Activated naive CD4-positive, alpha-beta T cell (primary cell): ENCODE data around the gene HSD17B1.
"Not testable (repeated sequence)": the region's sequence is repeated elsewhere in the genome, so short reads cannot be mapped to it uniquely, and the experiment has no call there.

Experiments
- DNase-seq, 4 experiments: peaks; one replicate each; lab custom pipeline; 2025; lab: John Stamatoyannopoulos, UW

Gene HSD17B1

DNA sequence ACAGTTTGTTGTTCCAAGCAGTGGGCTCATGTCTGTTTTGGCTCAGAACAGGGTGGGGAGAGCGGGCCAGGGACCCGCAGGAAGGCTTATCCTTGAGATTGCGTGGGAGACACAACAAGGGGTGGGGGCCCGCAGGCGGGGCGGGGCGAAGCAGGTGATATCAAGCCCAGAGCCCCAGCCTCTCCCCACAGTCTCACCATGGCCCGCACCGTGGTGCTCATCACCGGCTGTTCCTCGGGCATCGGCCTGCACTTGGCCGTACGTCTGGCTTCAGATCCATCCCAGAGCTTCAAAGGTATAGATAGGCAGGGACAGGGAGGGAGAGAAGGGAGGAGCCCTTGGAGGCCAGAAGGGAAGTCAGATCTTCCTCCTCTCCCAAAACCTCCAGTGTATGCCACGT is at the start of gene HSD17B1:
HSD17B1 (plus strand) TSS at position 188 of the 400 bp plus-strand sequence; CDS start at position 199, 11 bp downstream.
- not testable (repeated sequence) for DNase-seq

GRCh38 chr17:42502926-42503325 is 49.8 kb upstream of the HSD17B1 start:
- DNase-seq: no peak

DNA sequence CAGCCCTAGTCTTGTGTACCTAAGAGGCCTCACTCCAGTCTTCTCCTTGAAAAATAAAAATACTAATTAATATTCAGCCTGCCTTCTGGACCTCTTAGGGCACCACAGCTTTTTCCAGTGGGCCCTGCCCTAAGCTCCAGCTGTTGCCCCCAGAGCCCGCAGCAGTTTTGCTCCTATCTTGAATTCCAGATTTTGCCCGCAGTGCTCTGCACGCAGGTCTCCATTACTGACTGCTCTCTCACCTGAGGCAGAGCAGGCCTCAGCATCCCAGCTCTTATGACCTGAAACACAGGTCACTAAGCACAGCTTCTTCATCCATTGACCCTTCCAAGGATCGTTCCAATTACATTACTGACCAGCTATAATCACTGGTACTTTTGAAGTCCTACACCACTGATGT is 45.1 kb upstream of the HSD17B1 start:
- no peak for DNase-seq

DNA sequence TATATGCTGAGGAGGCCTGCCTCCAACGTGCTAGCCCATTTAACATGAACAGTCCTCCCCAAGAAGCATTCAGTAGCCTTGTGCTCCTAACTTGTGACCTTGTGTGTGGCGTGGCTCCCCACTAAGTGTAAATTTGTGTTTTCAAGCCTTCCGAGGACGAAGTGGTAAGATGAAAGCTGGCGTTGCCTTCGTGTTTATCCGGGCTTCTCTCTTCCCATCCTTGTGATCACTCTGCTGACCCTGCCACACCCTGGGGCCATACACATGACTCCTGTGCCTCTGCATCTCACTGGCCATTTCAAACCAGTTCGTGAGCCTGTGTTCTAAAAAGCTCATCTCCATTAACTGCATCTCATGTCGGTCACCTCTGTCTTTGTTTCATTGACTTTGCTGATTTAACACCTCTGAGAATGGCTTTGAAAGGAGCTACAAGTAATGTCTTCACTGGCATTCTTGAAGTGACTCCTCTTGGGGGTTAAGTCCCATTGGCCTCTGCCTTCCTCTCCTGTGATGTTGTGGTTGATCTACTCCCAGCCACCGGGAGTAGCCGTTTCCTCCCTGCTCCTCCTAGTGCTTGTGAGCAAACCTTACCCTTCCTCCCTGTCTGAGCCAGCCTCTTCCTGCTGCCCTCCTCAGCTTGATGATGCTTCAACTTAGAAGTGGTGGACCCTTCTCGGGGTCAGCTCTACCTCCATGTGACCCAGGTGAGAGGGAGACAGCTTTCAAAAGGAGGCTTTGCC is 44.1 kb upstream of the HSD17B1 start:
- no peak for DNase-seq

- DNase-seq: no peak
Measured at GRCh38 chr17:42509409-42509808, 43.3 kb upstream of the HSD17B1 start.

GRCh38 chr17:42509841-42510240 is 42.9 kb upstream of the HSD17B1 start:
- DNase-seq: no peak

GRCh38 chr17:42512246-42512645 is 40.5 kb upstream of the HSD17B1 start:
- no peak for DNase-seq

DNA sequence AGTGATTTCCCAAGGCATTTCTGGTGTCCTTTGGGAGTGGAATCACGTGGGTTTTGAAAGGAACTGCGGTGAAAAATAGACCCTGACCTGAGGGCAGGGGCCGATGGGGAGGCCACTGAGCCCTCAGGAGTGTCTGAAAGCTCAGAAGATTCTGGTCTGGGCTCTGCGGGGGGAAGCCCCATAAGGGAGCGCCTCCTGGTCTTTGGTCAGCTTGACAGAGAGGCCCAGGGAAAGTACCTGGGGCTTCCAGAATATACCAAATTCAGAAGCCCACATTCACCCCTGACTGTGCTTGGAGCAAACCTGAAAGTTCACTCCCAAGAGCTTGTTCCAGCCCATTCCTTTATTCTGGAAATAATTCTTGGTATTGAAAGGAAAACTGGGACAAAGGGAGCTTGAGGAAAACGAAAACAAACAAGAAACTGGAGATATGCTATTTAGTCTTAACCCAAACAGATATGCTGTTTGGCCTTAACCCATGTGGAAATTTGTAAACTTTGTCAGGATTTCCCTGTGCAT is 39.9 kb upstream of the HSD17B1 start:
- no peak for DNase-seq

- DNase-seq: no peak
Measured at GRCh38 chr17:42513686-42514085, 39.0 kb upstream of the HSD17B1 start.

DNA sequence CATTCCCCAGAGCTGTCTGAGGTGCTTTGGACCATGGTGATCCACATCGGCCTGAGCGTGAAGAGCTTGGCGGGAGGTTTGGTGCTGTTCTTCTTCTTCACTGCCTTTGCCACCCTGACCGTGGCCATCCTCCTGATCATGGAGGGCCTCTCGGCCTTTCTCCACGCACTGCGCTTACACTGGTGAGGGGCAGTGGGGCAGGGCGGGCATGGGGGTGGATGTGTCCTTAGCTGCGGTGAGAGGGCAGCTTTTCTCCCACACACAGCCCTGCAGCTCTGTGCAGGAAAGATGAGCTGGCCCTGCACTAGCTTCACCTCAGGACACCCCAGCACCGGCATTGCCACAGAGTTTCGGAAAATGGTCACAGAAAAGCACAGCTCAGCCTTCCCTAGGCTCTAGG is 38.4 kb upstream of the HSD17B1 start:
- no peak for DNase-seq

DNA sequence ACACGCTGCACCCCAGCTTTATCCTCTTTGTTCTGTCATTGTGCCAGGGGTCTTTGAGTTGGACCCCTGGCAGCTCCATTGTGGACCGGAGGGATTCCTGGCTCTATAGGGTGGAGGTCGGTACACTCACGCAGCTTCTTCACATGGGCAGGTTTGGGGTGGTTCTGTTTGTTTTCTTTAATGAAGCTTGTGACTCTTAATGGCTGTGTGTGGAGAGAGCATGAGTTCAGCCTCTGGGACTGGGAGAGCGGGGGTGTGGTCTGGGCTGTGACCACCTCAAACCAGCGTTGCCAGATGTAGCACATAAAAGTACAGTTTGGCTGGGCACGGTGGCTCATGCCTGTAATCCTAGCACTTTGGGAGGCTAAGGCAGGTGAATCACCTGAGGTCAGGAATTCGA is 37.9 kb upstream of the HSD17B1 start:
- no peak for DNase-seq

DNA sequence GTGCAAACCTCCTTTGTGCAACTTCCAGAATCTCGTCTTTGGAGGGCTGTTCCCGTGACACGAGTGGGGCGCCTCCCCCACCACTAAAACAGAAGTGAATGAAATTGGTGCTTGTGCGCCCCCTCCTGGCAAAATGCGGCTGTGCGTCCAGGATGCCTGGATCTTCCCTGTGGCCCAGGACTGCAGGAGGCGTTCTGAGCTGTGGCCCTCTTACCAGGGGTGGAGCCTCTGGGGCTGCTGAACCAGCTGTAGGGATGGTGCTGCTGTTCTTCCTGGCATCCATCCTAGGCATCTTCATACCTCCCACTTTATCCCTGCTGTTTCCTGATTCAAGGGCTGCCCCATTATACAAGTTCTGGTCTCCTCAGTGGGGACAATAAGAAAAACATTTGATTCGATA is 35.2 kb upstream of the HSD17B1 start:
- peak; percentile 58 to 77 (median 74) for DNase-seq

- DNase-seq: no peak
Measured at GRCh38 chr17:42518046-42518754, 34.5 kb upstream of the HSD17B1 start.

GRCh38 chr17:42518755-42519545 is 33.8 kb upstream of the HSD17B1 start:
- no peak for DNase-seq

GRCh38 chr17:42519546-42520491 is 32.9 kb upstream of the HSD17B1 start:
- no peak for DNase-seq

DNA sequence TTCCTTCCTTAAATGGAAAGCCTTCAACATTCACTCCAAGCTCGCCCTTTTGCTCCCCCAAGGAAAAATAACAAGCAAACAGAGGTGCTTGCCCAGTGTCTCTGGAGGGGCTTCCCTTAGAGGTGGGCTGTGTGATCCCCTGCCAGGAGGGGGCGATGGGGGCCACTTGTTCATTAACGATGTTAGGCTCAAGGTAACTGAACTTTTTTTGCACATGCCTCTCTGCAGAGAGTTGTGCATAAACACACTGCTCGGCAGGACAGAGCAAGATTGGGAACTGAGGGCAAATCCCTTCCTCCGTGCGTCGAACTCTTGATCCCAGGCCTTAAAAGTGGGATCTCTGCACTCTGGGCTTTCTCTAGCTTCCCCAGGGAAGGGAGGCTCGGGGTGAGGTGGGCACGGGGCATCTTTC is 32.2 kb upstream of the HSD17B1 start:
- DNase-seq: peak in 1 of 4 experiments; percentile 25

DNA sequence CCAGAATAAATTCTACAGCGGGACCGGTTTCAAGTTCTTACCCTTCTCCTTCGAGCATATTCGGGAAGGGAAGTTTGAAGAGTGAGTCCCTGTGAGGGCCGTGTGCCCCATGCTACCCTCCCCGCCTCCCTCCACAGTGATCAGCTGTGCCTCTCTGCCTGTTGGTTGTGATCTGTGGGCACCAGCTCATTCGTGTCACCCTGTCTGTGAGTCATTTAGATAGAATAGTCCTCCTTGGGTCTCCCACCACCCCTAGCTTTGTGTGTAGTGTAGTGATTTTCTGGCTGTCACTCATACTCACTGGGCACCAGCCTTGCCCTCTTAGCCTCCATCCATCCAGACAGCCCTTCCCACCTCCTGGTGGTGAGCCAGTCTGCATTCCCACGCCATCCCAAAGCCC is 31.7 kb upstream of the HSD17B1 start:
- DNase-seq: no peak

DNA sequence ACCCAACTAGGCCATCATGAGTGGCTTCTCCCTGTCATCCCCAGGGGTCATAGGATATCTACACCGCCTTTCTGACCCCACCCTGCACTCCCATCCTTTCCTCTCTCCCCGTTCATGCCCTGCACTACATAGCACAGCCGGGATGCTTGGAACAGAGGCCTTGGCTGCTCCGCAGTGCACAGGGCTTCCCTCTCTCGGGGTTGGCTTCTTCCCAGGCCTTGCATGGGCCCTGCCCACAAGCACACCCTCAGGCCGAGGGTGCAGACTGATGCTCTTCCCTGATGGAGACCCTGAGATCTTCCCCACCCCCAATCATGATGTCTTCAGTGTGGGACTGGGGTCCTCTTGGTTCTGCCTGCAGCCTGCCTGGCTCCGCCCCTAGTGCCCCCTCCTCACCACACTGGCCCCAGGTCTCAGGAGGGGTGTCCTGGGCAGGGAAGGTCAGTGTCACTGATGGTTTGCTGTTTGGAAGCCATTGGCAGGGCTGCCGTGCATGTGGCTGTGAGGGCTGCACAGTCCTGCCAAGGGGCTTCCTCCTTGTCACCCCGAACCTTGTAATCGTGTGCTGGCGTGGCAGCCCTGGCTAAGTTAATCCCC is 31.0 kb upstream of the HSD17B1 start:
- DNase-seq: no peak

DNA sequence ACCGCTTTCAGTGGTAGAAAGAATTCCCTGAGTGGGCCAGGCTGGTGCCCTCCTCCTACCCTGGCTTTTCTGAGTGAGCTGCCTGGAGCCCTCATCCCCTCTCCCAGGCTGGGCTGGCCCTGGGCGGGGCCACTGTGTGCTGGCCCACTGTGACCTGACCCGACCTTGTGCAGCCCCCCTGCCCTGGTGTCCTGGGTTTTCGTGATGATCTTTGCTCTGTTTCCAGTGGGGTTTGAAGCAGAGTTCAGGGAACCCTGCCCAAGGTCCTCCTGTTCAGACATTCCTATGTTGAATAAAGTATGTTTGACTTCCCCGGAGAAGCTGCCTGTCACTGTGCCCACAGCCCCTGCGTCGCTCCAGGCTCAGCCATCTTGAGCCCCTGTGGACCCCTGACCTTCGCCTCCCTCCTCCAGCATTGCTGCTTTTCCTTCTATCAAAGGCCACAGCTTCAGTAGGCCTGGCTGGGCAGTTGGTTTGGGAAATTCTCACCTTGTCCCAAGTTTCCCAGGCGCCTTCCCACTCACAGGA is 30.4 kb upstream of the HSD17B1 start:
- DNase-seq: no peak

GRCh38 chr17:42522798-42523278 is 29.9 kb upstream of the HSD17B1 start:
- no peak for DNase-seq
